Muscle layer of duodenum (tissue), 2 donors: Measurements from ENCODE around the gene PHRF1.
"Not testable (repeated sequence)": the region's sequence is repeated elsewhere in the genome, so short reads cannot be mapped to it uniquely, and the experiment has no call there.

Experiments
- H3K27ac ChIP-seq: one replicate; pipeline ENCODE4 v1.7.0; 2013; ENCODE audit warnings: mild to moderate bottlenecking, low read length
- H3K27me3 ChIP-seq: one replicate; pipeline ENCODE4 v1.7.0; 2013; ENCODE audit warnings: low read depth, mild to moderate bottlenecking, control low read depth, low read length
- H3K36me3 ChIP-seq, 2 donors: one replicate each; pipeline ENCODE4 v1.7.0; 2013; ENCODE audit warnings: low read length in 2 of 2, control low read depth in 1 of 2, mild to moderate bottlenecking in 1 of 2; ENCODE audit not compliant: insufficient read depth in 2 of 2, control insufficient read depth in 1 of 2
- H3K4me1 ChIP-seq, 2 donors: one replicate each; pipeline ENCODE4 v1.7.0; 2013; ENCODE audit warnings: low read length in 2 of 2, mild to moderate bottlenecking in 2 of 2, control low read depth in 1 of 2, moderate library complexity in 1 of 2; ENCODE audit not compliant: insufficient read depth in 2 of 2, control insufficient read depth in 1 of 2
- H3K4me3 ChIP-seq, 2 donors: one replicate each; pipeline ENCODE4 v1.7.0; 2013; ENCODE audit warnings: low read length in 2 of 2, low read depth in 1 of 2, mild to moderate bottlenecking in 1 of 2
- H3K9me3 ChIP-seq, 2 donors: one replicate each; pipeline ENCODE4 v1.7.0; 2013; ENCODE audit warnings: low read length in 2 of 2, control low read depth in 1 of 2, mild to moderate bottlenecking in 1 of 2; ENCODE audit not compliant: control insufficient read depth in 1 of 2
- donor health status: healthy.

The PHRF1 gene

GRCh38 chr11:573146-573759 lies 3.0 kb upstream of the PHRF1 start:
- Histone ChIP-seq H3K27ac (no peak overlapping the region), H3K4me3 (no peak overlapping the region), H3K9me3 (no peaks in the 10 kb centered on the region), H3K27me3 (no peaks in the 10 kb centered on the region), H3K4me1 (peaks cover 10 to 39% of the 10 kb centered on the region in 2 donors), H3K36me3 (no peaks in the 10 kb centered on the region)

- H3K9me3 ChIP-seq, H3K36me3 ChIP-seq, H3K27ac ChIP-seq, H3K27me3 ChIP-seq: not testable (repeated sequence)
- Histone ChIP-seq H3K4me1 (peaks cover 11 to 45% of the 10 kb centered on the region in 2 donors), H3K4me3 (peak overlapping the region in 1 of 2 donors; percentile 3)
Measured at GRCh38 chr11:574031-574570, 2.2 kb upstream of the PHRF1 start.

- Histone ChIP-seq H3K4me1 (peaks cover 18 to 48% of the 10 kb centered on the region in 2 donors), H3K4me3 (peak overlapping the region; percentile 30 to 76), H3K27ac (no peak overlapping the region), H3K27me3 (no peaks in the 10 kb centered on the region), H3K36me3 (no peaks in the 10 kb centered on the region), H3K9me3 (no peaks in the 10 kb centered on the region)
Measured at GRCh38 chr11:574632-575312, 1.5 kb upstream of the PHRF1 start.

GRCh38 chr11:575313-575995 lies 816 bp upstream of the PHRF1 start:
- H3K4me1 ChIP-seq, result peaks cover 23 to 54% of the 10 kb centered on the region in 2 donors

GRCh38 chr11:576811-577610 lies 741 bp downstream of the PHRF1 start:
- Histone ChIP-seq H3K9me3 (no peaks in the 10 kb centered on the region), H3K27ac (peak overlapping the region; percentile 64), H3K4me1 (peaks cover 23 to 55% of the 10 kb centered on the region in 2 donors)

More at GRCh38 chr11:575313-575995, 816 bp upstream of the PHRF1 start:
- no peaks in the 10 kb centered on the region for H3K9me3 ChIP-seq
- no peaks in the 10 kb centered on the region for H3K27me3 ChIP-seq
- H3K36me3 ChIP-seq, result no peaks in the 10 kb centered on the region
- peak overlapping the region; percentile 30 to 76 for H3K4me3 ChIP-seq
- no peak overlapping the region for H3K27ac ChIP-seq

GRCh38 chr11:577611-577894 lies 1.3 kb downstream of the PHRF1 start:
- Histone ChIP-seq H3K4me1 (peaks cover 23 to 55% of the 10 kb centered on the region in 2 donors), H3K9me3 (no peaks in the 10 kb centered on the region), H3K36me3 (peaks cover 6 to 8% of the 10 kb centered on the region in 2 donors), H3K27me3 (no peaks in the 10 kb centered on the region), H3K4me3 (peak overlapping the region; percentile 85 to 93), H3K27ac (peak overlapping the region; percentile 16)

More at GRCh38 chr11:576811-577610, 741 bp downstream of the PHRF1 start:
- Histone ChIP-seq H3K36me3 (peaks cover 5 to 6% of the 10 kb centered on the region in 2 donors), H3K4me3 (peak overlapping the region; percentile 85 to 93), H3K27me3 (no peaks in the 10 kb centered on the region)

GRCh38 chr11:578276-579035 lies 2.2 kb downstream of the PHRF1 start:
- Histone ChIP-seq H3K27me3 (no peaks in the 10 kb centered on the region), H3K36me3 (peaks cover 6 to 12% of the 10 kb centered on the region in 2 donors), H3K4me3 (peak overlapping the region; percentile 85 to 93), H3K4me1 (peaks cover 23 to 50% of the 10 kb centered on the region in 2 donors), H3K9me3 (no peaks in the 10 kb centered on the region), H3K27ac (no peak overlapping the region)

- Histone ChIP-seq H3K27me3 (no peaks in the 10 kb centered on the region), H3K27ac (no peak overlapping the region), H3K4me3 (no peak overlapping the region), H3K9me3 (no peaks in the 10 kb centered on the region), H3K36me3 (peaks cover 6 to 24% of the 10 kb centered on the region in 2 donors), H3K4me1 (peaks cover 23 to 41% of the 10 kb centered on the region in 2 donors)
Measured at GRCh38 chr11:579830-580601, 3.7 kb downstream of the PHRF1 start.

GRCh38 chr11:581342-581741 lies 5.1 kb downstream of the PHRF1 start:
- Histone ChIP-seq H3K27ac (no peak overlapping the region), H3K4me1 (peaks cover 23 to 35% of the 10 kb centered on the region in 2 donors), H3K27me3 (no peaks in the 10 kb centered on the region), H3K9me3 (no peaks in the 10 kb centered on the region), H3K36me3 (peaks cover 8 to 26% of the 10 kb centered on the region in 2 donors), H3K4me3 (no peak overlapping the region)

- Histone ChIP-seq H3K27me3 (no peaks in the 10 kb centered on the region), H3K4me1 (peaks cover 23 to 35% of the 10 kb centered on the region in 2 donors), H3K9me3 (no peaks in the 10 kb centered on the region), H3K36me3 (peaks cover 11 to 30% of the 10 kb centered on the region in 2 donors), H3K4me3 (no peak overlapping the region), H3K27ac (no peak overlapping the region)
Measured at GRCh38 chr11:581752-582151, 5.5 kb downstream of the PHRF1 start.
